ENCODE measurements around the gene DPH5.

- TF ChIP-seq NFIC (IDR thresholded peaks at IDR 0.05; ENCODE audit: low read depth, low read length) (no peak), CTCF (IDR thresholded peaks at IDR 0.05 in 2 of 3, conservative IDR thresholded peaks at IDR 0.05 in 1 of 3; ENCODE audit: control insufficient read depth in 2 of 3, extremely low read depth in 1 of 3, insufficient read depth in 1 of 3, low read depth in 3 of 3, low read length in 3 of 3) (no peak), MTA3 (IDR thresholded peaks at IDR 0.05; ENCODE audit: borderline replicate concordance, low read length) (no peak), MEF2A (IDR thresholded peaks at IDR 0.05; ENCODE audit: insufficient read depth, low read depth, low read length) (no peak), MTA2 (IDR thresholded peaks at IDR 0.05; ENCODE audit: low read depth) (no peak), POLR2A (IDR thresholded peaks at IDR 0.05; ENCODE audit: low read depth, low read length) (no peak), ATF2 (IDR thresholded peaks at IDR 0.05; ENCODE audit: low read length) (no peak), NR2F1 (conservative IDR thresholded peaks at IDR 0.05) (no peak), POLR2AphosphoS5 (IDR thresholded peaks at IDR 0.05; ENCODE audit: low read length) (no peak), EP300 (IDR thresholded peaks at IDR 0.05; ENCODE audit: borderline replicate concordance in 1 of 2, control insufficient read depth in 1 of 2, low read depth in 2 of 2, low read length in 2 of 2) (no peak), SMC3 (IDR thresholded peaks at IDR 0.05; ENCODE audit: borderline replicate concordance, low read length) (no peak)
Measured at GRCh38 chr1:101069158-101069557, 43.6 kb upstream of the DPH5 start.

Measured in GM12878 (cell line).